NCI-H2196 treated with DMSO at 0.1 percent for 48 hours (cell line): ENCODE data around the gene RHOC.

Experiments used
- DNase-seq: peaks from one replicate; lab custom pipeline; 2025; ENCODE audit not compliant: unreplicated experiment; lab: John Stamatoyannopoulos, UW

RHOC gene

DNA sequence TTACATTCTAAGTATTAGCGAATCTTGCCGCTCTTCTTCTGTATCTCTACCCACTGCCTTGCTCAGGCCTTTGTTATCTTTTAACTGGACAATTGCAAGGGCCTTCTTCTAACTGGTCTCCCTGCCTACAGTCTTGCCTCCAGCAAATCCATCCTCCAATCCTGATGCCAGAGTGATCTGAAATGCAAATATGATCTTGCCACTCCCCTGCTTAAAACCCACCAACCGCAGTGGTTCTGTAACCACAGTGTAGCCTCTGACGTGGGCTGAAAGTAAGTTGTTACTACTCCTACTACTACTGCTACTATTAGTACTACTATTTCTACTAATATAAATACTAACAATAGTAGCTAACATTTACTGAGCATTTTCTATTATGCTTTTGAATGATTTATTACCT, 20.1 kb downstream of the RHOC start:
- DNase-seq = no peak

DNA sequence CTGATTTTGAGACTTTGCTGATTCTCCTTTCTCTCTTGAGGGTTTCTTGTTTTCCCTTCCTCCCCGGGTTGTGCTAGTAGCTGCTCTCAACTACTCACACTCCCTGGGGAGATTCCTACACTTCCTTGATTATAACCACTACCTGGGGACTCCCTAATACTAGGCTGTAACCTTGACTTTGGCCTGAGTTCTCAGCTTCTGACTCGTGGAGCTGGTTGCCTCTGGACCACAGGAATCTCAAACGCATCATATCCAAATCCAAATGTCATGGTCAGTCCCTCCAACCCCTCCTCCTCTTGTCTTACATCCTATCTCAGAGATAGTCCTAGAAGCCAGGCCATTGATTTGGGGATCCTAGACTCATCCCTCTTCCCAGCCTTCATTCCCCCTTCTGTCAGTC, 20.5 kb downstream of the RHOC start:
- no peak for DNase-seq

DNA sequence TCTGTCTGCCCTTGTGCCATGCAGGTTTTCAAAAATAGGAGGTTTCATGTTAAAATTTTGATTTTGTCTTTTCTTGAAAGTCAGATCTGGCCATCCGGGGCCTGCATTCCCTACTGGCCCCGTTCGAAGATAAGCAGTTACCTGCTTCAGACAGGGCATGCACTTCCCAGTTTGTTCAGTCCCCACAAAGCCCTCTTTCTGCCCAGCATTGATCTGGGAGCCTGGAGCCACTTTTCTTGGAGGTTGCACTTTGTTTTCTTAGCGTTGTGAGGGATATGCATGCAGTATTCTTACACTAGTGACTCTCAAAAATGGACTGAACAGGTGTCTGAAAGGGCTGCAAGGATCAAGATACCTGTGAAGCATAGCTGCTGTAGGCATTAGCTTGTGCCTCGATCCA, 21.0 kb downstream of the RHOC start:
- DNase-seq = no peak

DNA sequence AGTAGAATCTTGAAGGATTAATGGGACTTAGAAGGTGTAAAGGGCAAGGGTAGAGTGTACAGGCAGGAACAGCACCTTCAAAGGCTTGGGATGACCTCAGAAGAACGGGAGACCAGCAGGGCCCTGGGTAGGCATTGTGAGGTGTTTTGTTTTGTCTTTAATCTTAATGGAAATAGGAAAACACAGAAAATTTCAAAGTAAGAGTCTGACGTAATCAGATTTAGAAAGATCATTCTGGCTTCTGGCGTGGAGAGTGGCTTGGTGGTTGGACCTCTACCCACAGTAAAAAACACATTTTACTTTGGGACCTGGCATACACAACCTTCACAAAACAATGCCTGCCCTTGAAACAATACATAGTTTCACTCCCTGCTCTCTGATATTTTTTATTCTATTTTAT, 28.3 kb downstream of the RHOC start:
- DNase-seq = no peak

DNA sequence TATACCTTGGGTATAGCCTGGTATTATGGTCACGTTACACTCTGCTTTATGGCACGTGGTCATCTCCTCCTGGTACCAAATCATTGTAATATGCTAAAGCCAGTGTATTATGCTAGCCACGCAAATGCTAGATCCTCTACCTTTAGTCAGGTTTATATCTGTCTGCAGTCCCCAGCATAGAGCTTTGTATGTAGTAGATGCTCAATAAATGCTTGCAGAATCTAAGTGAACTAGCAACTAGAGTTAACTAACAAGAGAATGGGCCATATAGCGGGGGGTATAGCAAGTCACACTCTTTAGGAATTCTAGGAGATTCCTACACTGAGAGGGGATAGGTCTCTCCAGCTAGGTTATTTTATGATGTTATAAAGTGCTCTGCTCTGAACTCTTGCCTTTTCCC, 29.4 kb downstream of the RHOC start:
- no peak for DNase-seq

DNA sequence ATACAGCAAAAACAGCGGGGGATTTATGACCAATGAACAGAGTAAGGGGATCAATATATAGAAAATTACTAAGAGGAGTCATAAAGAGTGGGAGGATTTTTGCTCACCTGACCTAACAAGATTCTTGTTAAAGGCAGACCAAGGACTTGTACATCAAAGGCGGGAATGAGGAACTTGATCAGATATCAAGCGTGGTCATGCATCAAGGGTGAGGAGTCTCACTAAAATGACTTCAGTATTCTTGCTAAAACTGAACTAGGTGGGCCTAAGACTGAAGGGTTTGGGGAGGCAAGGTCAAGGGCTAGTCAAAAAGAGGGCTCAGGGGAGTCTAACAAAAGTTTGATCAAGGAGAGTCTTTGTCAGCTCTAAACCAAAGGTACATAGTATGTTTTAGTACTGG, 30.4 kb downstream of the RHOC start:
- DNase-seq = no peak

DNA sequence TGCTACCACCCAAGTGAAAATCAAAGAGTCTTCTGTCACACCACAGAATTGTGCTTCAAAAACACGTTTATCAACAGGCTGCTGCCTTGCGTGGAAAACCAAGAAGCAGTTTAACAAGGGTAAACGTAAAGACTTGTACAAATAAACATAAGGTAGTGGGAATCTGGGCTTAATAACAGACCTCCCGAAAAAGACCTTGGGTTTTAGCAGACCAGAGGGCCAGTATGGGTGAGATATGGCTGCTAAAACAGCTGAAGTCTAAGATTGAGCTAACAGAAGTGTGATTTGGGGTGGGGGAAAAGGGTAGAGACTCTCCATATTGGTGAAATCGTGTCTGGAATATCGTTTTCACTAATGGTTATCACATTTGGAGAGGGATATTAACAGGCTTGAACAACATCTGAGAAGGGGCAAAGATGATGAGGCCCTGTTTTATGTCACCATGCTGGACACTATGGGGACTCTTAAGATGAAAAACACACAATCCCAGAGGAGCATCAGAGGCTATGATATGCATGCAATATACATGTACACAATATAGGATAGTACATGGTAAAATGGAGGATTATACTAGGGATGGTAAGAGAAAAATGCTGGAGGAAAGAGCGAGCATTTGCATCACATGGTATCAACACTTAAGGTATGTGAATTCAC, 31.1 kb downstream of the RHOC start:
- no peak for DNase-seq

DNA sequence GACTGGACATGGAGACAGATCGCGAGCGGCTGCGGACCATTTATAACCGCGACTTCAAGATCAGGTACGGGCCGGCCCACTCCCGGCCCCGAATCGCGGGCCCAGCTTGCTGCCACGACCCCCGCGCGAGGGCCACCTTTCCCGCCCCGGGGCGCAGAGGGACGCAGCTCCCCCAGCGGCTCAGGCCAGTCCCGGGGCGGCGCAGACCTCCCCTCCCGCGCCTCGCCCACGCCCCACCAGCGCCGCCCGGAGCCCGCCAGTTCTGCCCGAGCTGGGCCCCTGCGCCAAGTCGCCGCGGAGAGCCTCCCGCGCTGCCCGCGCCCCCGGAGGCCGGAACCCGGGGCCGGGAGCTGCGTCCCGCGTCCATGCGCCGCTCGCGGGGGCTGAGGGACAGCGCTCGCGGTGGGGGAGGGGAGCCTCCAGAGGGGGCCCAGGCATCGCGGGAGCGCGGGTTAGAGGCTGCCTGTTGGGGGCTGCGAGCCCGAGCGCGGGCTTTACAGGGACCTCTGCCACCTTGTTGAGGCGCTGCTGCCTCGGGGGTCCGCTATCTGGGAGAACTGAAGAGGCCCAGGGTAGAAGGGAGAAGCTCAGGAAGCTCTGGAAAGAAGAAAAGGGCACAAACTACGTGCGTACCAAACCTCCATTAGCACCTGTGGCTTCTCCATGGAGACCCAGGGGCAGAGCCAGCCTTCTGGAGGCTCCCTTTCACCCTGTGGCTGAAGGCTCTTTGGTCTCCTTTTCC, 31.8 kb downstream of the RHOC start:
- no peak for DNase-seq

DNA sequence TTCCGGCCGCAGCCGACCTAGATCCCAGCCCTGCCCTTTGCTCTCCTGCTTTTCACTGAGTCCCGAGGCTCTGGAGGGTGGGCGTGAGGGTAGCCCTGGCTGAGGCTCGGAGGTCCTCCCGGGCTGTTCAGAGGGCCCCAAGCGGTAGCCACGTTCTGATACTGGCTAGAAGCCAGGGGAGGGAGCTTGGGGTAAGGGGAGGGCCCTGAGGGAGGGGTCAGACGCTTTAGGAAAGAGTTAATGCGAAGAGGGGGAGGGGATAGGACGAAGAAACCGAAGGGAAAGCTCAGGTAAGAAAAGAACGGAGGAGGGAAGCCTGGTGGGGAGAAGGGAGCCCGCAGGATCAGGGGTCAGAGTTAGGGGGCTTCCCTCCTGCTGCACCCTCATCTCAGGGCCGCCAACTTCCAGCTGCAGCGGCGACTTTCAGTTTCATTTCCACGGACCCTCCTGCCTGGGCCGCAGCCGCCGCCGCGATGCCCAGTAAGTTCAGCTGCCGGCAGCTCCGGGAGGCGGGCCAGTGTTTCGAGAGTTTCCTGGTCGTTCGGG, 32.4 kb downstream of the RHOC start, which contains the start of gene MOV10:
Gene MOV10, plus strand, starts transcription at position 220 of the 546 bp plus-strand sequence. Its CDS starts 254 bp downstream, at position 474.
- DNase-seq = peak; percentile 58

DNA sequence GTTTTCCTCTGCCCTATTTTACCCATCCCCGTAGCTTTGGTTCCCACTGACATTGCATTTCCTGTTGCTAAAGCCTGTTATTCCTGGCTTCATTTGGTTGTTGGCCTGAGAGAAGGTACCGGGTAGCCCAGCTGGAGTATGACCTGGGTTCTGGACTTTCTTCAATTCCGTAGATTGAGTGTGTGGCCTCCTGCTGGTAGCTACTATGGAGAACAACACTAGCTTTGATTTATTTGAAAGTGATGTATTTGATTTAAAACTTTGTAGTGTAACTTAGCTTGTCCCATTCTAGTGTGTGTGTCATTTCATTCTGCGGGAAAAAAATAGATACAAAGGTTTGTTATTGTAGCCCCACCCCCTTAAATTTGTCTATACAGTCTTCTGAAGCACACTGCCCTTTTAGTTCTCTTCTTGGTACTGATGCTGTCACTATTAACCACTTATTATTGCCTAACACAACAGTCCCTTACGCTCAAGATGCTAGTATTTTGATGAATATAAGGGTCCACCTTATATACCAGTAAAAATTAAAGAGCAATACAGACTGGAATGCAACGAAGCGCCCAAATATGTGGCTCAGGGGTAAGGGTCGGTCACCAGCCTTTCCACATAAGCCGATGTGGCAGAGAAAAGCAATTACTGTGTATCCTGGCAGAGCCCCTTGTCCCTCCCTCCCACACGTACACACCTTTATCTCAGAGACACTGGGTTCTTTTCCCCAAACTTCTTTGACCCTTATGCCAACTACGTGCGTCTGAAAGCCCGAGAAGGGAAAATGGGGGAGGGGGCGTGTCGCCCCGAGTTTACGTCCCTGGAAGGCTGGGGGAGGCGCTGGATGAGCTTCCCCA, 33.1 kb downstream of the RHOC start:
- DNase-seq = no peak

DNA sequence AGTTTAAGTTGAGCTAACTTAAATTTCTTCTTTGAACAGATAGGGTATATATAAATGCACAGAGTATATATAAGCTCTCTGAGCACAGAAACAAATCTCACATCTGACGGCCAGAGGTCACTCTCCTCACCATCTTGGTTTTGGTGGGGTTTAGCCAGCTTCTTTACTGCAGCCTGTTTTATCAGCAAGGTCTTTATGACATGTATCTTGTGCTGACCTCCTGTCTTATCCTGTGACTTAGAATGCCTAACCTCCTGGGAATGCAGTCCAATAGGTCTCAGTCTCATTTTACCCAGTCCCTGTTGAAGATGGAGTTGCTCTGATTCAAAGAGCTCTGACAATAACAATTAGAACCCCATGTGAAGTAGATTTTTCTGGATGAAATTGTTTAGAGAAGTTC, 34.1 kb downstream of the RHOC start:
- DNase-seq = no peak

DNA sequence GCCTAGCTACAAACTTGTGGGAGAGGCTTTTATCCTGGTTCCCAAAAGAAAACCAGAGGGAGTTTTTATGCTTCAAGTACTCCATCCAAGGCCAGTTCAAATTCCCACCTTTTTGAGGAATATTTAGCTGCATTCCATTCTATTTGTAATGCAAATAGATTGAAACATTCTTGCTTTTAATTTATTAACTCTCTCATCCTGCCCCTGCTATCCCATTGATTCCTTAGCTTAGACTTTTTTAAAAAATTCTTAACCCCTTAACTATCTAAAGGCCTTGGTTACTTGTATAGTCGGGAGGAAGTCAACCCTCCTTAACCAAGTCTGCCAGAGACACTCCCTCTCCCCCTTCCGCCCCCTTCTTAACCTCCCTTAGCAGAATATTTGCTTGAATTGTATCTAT, 34.9 kb downstream of the RHOC start:
- no peak for DNase-seq

DNA sequence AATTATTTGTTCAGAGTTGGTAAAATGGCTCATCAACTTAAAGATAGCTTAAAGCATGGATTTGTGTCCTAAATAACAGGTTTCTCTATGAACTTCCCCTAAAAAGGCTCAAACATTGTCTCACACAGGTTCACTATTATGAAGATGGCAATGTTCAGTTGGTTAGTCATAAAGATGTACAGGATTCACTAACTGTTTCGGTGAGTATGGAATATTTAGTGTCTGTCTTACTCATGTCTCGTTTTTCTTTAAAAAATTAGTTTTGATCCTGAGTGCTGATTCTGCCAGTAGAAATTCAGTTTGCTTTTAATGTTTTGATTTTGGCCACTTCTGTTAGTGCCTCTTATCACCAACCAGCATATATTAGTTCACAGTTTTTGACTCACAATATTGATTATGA, 40.0 kb downstream of the RHOC start:
- DNase-seq = no peak

DNA sequence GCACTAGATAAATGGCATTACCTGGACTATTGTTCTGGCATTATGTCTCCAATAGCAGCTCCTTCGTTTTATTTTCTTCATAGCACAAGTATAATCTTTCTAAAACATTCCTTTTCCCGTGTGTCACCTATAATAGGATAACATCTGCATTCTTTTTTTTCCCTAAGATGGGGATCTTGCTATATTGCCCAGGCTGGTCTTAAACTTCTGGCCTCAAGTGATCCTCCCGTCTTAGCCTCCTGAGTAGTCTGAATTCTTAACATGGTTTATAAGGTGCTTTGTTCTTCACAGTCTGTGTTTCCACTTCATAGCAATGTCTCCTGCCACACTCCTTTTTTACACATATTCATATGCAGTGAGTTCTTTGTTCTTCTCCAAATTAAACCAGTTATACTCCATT, 41.1 kb downstream of the RHOC start:
- DNase-seq = no peak

DNA sequence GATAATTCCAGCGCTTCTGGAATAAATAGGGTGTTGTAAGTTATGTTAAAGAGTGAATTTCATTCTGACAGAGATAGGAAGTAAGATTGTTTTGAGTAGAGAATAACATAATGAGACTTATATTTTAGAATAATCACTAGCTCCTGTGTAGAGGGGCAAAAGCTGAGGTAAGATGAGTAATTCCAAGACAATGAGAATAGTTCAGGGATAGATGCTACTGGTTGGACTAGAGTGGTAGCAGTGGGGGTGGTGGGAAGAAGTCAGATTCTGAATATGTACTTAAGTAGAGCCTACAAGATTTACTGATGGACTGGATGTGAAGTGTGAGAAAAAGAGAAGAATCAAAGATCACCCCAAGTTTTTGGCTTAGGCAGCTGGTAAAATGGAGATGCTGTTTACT, 55.7 kb downstream of the RHOC start:
- DNase-seq = no peak
